Hepatocyte (in vitro differentiated cells): ENCODE measurements around the gene TMEM63B.

Experiments used
- CTCF ChIP-seq: fragments of 200-600 bp; sonication (generic); IDR thresholded peaks from 2 replicates; pipeline ENCODE4 v1.5.1; 2016; ENCODE audit warnings: antibody characterized with exemption, mild to moderate bottlenecking; ENCODE audit not compliant: poor library complexity
- EZH2 ChIP-seq: fragments of 200-600 bp; sonication (generic); IDR thresholded peaks from 2 replicates; pipeline ENCODE4 v1.6.1; 2016; ENCODE audit warnings: antibody characterized with exemption, mild to moderate bottlenecking, borderline replicate concordance
- EZH2phosphoT487 ChIP-seq: fragments of 200-600 bp; sonication (generic); IDR thresholded peaks from one replicate; pipeline ENCODE4 v1.6.1; 2018; ENCODE audit warnings: antibody characterized with exemption, mild to moderate bottlenecking, low read depth, moderate library complexity; ENCODE audit not compliant: unreplicated experiment, severe bottlenecking

GRCh38 chr6:44188819-44189218, 61.5 kb downstream of the TMEM63B start:
- TF ChIP-seq CTCF (no peak), EZH2 (no peak), EZH2phosphoT487 (no peak)
